Superior temporal gyrus (tissue), 1 donor: ENCODE measurements around the gene DNAJC3.

Experiments
- DNase-seq: peaks from one replicate; pipeline ENCODE4 v3.0.0-alpha.2; 2016; ENCODE audit errors: extremely low spot score

The DNAJC3 gene

GRCh38 chr13:95841894-95842293 is 165.0 kb downstream of the DNAJC3 start:
- no peak for DNase-seq

GRCh38 chr13:95842898-95843297 is 166.0 kb downstream of the DNAJC3 start:
- no peak for DNase-seq
